HPDE6-E6E7 (cell line): ENCODE data around the gene CTSA.
A peak's percentile ranks its signal among the peaks of the same experiment; 100 is the strongest.

Experiments used
- DNase-seq: peaks from one replicate; pipeline ENCODE4 v3.0.0; 2011; ENCODE audit warnings: missing footprints; ENCODE audit errors: extremely low spot score

Gene CTSA

DNA sequence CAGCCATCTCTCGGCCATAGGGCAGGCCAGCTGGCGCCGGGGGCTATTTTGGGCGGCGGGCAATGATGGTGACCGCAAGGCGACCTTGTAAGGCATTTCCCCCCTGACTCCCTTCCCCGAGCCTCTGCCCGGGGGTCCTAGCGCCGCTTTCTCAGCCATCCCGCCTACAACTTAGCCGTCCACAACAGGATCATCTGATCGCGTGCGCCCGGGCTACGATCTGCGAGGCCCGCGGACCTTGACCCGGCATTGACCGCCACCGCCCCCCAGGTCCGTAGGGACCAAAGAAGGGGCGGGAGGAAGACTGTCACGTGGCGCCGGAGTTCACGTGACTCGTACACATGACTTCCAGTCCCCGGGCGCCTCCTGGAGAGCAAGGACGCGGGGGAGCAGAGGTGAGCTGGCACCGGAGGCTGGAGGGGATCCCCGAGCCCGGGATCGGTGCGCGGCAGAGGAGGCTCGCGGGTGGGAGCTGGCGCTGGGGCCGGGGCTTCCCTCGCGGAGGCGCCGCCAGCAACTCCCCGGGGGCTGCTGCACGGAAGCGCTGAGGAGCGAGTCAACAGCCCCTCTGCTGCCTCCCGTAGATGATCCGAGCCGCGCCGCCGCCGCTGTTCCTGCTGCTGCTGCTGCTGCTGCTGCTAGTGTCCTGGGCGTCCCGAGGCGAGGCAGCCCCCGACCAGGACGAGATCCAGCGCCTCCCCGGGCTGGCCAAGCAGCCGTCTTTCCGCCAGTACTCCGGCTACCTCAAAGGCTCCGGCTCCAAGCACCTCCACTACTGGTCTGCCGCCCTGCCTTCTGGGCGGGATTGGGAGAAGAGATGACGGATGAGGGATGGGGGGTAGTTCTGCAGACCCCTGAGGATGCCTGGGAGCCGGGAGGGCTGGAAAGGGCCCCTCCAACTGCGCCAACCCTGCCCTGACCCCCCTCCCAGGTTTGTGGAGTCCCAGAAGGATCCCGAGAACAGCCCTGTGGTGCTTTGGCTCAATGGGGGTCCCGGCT, at the start of gene CTSA, which contains the start of gene NEURL2:
CTSA (plus strand) TSS at position 351 of the 999 bp plus-strand sequence; CDS start at position 585, 234 bp downstream.
NEURL2 (minus strand) TSS at position 224 of the 999 bp plus-strand sequence; CDS start at position 7, 217 bp downstream.
- peak; percentile 100 for DNase-seq

DNA sequence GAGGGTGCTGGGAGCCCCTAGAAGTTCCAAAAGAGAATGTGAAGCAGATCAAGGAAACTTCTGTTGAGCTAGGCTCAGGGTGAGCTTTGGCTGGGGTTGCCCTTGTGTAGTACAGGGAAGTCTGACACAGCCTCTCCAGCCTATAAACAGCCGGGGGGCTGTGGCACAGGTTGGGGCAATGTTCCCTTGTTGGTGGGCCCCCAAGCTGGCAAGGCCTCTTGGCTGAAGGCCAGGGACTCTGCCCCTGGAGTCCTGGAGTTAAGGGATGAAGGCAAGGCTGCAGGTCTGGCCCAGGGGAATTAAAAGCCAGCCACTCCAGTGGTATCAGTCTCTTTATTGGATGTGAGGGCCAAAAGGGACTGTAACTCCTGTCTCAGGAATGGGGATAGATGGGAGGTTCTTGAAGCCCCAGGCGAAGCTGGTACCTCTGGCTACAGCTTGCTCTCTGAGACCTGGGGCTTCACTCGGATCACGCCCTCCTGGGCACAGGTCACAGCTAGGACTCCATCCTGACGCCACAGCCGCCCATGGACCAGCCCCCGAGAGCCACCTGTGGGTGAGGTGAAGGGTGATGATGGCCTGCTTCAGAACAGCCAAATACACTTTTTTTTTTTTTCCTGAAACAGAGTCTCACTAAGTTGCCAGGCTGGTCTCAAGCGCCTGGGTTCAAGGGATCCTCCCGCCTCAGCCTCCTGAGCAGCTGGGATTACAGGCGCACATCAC, 49.6 kb upstream of the CTSA start:
- DNase-seq, result no peak

DNA sequence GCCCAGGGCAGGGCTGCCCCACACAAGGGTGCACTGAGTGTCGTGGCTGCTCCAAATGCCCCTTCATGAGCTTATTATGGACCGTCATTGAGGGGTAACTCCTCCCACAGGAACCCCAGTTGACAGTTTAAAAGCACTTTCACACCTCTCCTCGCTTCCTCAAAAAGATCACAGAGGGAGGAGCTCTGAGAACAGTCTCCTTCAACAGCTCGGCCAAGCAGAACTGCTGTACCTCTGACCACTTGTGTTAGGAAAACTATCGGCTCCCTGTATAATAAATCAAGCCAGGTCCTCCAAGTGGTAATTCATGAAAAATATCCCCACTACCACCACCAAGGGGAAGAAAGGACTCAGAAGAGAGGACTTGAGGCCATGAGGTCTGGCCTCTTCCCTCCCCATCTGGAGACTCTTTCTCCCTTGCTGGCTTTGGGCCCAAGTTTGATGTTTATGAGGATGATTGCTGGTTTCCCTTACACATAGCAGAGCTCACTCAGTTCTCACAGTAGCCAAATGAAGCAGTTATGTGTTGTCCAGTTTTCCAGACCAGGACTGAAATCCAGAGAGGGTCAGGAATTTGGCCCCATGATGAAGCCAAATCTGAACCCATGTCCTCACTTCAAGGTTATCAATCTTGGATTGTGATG, 48.8 kb upstream of the CTSA start:
- no peak for DNase-seq

DNA sequence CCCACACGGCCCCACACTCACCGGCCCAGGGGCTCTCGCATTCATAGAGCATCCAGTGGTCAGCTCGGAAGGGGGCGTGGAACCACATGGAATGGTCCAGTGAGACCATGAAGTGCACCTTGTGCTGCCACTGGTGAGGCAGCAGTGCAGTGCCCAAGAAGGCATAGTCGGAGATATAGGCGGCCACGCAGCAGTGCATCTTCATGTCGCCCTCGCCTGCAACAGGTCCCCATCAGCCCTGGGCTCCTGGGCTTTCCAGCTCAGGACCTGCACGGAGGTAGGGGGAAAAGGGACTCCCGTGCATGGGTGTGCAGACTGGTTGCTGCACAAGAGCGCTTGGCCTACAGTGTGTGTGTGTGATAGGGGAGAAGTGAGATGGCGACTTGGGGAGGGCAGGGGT, 47.6 kb upstream of the CTSA start:
- no peak for DNase-seq

DNA sequence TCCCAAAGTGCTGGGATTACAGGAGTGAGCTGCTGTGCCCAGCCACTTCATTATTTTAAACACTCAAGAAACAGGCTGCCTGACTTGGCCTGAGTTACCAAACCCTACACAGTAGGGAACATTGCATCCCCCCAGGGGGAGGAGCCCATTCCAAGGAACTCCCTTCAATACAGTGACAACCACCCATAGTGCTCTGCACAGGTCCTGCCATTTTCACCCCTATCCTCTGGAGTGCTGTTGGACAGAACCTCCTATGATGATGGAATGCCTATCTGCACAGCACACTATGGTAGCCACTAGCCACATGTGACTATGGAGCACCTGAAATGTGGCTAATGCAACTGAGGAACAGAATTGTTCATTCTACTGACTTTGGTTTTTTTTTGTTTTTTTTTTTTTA, 45.7 kb upstream of the CTSA start:
- DNase-seq, result no peak

DNA sequence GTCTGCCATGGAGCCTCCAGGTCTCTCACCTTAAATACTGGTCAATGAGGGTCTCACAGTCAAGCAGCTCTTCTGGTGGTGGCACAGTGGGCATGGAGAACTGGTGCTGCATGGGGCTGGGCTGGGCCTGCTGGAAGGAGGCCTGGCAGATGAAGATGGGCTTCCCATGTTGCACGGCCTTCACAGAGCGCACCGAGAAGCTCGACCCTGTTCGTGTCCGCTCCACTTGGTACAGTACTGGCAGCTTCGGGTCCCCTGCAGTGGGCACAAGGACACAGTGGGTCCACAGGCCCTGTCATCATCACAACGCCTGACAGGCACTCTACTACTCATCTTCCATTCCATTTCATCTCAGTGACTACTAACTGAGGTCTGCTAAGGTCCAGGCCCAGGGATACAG, 42.7 kb upstream of the CTSA start:
- DNase-seq, result no peak

DNA sequence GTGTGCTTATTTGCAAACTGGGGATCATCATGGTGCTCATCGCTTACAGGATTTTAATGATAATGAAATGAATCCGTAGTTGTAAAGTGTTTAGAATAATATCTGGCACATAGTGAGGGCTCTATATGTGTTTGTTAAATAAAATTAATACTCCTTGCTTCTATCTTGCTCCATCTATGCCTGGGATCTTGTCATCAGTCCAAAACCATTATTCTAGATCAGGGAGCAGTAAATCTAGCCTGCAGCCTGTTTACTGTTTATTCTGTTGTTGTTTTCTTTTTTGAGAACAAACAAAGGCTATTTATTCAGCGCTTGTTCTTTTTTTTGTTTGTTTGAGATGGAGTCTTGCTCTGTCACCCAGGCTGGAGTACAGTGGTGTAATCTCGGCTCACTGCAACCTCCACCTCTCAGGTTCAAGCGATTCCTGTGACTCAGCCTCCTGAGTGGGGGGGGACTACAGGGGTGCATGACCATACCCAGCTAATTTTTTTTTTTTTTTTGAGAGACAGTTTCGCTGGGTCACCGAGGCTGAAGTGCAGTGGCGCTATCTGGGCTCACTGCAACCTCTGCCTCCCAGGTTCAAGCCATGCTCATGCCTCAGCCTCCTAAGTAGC, 42.1 kb upstream of the CTSA start:
- DNase-seq, result no peak

DNA sequence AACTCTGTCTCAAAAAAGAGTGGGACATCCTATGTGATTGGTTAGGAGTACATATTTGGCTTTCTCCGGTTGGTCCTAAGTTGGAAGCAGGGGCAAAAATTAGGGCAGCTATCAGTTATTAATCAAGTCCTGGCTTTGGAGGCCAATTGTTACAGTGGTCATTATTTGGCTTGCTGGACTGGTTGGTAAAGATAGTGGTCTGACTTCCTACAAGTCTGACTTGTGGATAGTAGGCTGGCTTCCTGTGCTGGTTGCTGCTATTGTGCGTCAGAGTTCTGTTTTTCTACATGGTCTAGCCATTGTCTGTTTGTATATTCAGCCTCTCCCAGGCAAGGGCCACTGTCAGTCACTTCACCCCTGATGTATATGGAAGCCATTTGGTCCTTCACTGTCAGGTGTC, 40.9 kb upstream of the CTSA start:
- no peak for DNase-seq

DNA sequence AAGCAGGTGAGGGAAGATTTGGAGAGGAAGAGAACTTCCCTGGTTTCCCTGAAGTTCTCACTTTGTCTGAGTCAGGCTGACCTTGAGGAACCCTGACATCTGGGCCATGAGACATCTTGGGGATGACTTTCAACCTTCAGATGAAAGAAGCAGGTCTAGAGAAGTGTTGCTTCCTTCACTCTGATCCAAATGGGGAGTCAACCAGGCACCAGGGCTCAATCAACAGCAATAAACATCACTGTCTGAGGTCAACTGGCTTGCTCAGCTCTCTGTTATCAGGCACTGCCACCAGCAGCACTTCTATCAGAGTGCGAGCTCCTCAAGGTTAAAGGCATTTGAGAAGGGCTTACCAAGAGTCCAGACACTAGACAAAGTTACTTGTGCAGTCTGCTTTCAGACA, 40.2 kb upstream of the CTSA start:
- no peak for DNase-seq

DNA sequence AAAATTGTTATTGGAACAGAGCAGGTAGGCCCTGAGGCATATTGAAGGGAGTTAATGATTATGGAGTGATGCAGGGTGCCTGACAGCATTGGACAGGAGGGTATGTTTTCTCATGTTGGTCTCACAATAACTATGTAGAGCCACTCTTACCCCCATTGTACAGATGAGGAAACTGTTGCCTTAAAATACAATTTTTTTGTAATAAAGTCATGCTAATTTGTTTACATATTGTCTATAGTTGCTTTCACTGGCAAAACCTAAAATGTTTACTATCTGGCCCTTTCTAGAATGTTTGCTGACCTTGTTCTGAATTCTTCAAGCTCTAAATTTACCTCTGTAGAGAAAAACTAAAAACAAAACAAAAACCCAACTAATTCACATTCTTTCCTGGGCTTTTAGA, 39.6 kb upstream of the CTSA start:
- no peak for DNase-seq

DNA sequence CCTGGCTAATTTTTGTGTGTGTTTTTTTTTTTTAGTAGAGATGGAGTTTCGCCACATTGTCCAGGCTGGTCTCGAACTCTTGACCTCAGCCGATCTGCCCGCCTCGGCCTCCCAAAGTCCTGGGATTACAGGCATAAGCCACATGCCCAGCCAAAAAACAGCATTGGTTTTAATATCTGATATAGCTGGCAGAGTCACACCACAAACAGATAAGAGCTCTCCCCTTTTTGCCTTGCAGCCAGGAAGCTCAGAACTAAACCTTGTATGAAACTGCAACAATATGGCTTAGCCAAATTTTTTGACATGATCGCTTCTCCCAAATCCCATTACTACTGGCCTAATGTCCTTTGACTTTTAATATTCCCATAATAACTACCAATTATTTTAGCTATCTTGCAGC, 38.8 kb upstream of the CTSA start:
- DNase-seq, result no peak

DNA sequence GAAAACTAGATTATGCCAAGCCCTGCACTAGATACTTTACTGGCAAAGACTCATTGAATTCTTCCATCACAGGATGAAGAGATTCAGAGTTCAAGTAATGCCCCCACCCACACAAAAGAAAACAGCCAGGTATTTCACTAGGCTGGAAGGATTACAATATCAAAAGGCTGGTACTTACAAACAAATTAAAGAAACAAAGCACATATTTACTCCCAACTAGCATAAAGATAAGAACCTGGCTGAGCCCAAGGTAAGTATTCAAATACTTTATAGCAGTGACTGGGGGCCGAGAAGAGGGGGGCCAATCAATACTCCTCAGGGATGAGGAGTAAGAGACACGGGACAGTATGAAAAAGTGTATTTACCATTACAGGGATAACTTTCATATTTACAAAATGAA, 37.7 kb upstream of the CTSA start:
- DNase-seq, result no peak

DNA sequence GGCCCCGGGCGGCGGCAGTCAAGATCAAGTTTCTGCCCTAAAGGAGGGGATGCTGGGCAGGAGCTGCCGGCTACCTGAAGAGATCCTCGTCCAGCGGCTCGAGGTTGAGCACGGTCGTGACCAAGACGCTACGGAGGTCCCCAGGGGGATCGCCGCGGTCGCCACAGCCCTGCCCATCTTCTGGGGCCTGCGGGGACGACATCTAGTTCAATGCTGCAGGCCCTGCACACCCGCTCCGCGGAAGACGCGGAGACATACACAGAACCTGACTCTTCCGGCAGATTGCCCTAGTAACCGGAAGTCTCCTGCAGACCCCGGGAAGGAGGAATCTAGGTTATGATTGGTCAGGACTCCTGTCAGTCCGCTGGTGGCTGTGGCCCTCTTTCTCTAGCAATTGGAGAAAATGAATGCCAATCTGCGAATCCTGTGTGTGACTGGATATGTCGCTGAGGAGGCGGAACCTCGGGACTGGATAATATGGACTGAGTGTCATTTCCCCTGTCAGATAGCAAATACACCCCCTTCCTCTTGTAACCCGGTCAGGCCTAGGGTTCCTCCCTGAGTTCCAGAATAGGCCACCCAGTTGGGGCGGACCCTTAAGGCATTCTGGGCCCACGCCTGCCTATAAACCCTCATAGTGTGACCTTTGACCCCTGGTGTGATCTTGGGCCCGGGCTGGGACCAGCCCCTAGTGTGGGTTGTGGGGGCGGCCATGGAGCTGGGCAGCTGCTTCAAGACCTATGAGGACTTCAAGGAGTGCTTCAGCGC, 33.8 kb upstream of the CTSA start, which contains the start of the genes ACOT8 and ZSWIM3:
ACOT8 (minus strand) TSS at position 279 of the 768 bp plus-strand sequence; CDS start at position 202, 77 bp downstream.
ZSWIM3 (plus strand) TSS at position 501 of the 768 bp plus-strand sequence; CDS start at position 713, 212 bp downstream.
- DNase-seq, result peak; percentile 100

DNA sequence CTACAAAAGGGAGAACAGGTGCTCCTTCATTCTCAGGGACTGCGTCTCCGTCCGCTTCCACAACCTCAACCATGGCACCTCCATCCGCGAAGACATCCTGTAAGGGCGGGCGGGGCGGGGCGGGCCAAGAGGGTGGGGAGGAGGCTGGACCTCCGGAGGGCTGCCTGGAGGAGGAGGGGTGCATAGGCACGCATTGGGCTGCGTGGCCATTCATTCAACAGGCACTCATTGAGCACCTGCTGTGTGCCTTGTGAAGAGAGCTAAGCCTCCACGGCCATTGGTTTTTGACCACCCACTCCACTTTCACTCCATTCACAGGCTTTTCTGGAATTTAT, 33.3 kb upstream of the CTSA start:
- DNase-seq, result no peak

DNA sequence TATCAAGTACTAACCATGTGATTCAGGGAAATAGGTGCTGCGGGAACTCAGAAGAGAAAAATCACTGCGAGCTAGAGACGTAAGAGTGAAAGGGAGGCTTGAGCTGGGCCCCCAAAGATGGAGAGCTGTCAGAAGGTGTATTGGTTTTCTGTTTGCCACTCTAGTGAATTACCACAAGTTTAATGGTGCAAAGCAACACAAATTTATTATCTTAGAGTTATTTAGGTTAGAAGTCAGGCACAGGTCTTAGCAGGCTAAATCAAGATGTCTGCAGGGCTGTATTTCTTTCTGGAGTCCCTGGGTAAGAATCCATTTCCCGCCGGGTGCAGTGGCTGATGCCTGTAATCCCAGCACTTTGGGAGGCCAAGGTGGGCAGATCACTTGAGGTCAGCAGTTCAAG, 31.2 kb upstream of the CTSA start:
- no peak for DNase-seq

DNA sequence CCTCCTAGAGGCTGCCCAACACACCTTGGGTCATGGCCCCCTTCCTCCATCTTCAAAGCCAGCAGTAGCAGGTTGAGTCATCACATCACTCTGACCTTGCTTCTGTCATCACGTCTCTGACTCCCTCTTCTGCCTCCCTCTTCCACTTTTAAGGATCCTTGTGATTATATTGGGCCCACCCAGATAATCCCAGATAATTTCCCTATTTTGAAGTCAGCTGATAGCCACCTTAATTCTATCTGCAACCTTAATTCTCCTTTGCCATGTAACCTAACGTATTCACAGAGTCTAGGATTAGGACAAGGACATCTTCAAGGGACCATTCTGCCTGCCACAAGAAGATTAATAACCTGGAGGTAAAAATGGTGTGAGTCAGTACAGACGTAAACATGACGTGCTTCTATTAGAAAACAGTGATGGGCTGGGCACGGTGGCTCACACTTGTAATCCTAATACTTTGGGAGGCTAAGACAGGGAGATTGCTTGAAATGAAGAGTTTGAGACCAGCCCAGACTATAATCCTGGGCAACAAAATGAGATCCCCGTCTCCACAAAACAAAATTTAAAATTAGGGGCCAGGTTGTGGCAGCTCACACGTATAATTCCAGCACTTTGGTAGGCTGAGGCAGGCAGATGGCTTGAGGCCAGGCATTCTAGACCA, 30.4 kb upstream of the CTSA start:
- DNase-seq, result no peak

DNA sequence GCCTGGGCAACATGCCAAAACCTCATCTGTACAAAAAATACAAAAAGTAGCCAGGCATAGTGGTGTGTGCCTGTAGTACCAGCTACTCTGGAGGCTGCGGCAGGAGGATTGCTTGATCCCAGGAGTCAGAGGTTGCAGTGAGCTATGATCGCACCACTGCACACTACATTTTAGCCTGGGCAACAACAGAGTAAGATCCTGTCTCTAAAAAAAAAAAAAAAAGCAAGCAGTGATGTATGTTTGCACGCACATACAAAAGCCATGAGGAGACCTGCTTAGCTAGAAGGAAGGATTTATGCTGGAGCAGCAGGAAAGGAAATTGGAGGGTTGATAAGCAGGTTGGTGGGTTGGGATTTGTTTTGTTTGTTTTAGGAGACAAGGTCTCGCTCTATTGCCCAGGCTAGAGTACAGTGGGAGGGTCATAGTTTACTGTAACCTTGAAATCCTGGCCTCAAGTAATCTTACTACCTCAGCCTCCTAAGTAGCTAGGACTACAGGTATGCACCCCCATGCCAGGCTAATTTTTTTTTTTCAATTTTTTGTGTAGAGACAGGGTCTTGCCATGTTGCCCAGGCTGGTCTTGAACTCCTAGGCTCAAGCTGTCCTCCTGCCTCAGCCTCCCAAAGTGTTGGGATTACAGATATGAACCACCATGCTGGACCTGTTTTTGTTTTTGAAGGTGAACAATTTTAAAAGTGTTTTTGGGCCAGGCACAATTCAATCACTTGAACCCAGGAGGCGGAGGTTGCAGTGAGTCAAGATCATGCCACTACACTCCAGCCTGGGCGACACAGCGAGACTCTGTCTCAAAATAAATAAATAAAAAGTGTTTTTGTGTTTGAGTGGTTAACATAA, 29.7 kb upstream of the CTSA start:
- no peak for DNase-seq

DNA sequence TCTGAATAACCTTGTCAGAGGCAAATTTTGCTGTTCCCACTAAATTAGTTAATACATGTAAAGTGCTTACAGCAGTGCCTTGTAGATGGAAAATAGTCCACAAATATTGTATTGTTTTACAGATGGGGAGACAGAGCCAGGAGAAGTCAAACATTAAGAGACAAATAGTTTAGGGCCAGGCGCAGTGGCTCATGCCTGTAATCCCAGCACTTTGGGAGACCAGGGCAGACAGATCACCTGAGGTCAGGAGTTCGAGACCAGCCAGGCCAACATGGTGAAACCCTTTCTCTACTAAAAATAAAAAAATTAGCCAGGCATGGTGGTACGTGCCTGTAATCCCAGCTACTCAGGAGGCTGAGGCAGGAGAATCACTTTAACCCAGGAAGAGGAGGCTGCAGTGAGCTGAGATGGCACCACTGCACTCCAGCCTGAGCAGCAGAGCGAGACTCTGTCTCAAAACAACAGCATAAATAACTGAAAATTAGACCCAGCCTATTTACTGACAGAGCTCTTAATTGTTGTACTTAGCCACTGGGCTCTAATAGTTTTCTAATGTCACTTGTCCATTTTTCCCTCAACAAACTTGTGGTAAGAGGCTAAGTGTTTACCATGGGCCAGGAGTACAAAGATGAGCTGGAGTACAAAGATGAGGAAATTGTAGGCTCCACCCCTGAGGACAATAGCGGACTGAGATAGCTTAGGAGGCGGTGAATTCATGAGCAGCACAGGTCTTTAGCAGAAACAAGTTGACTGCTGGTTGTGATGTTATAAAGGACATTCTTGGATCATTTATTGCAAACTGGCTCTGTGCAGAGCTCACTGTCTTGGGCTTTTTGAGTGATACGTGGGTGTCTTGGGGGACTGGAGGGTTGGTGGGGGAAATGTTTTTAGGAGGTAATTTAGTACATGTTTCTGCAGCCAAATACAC, 27.3 kb upstream of the CTSA start:
- DNase-seq, result no peak
